AG08396 (cell line): Measurements from ENCODE around the gene NEURL1.

Experiments used
- DNase-seq: peaks from one replicate; pipeline ENCODE4 v3.0.0; 2012; ENCODE audit warnings: low spot score, mixed read lengths

Gene NEURL1

DNA sequence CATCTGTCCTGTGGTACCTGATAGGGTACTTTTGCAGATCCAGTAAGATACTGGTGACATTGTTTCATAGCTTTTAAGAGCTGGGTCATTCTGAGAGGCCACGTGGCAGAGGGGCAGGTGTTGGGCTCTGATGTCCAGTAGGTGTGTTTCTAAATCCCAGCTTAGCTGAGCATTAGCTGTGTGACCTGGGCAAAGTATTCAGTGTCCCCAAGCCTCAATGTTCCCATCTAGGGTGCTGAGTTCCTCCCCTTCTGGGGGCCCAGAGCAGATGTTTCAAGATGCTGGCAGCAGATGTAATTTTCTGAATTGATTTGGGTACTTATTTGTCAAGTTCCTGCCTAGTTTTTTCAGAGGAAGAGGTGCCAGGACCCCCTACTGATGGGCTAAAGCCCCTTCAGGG lies 52.9 kb downstream of the NEURL1 start:
- peak; percentile 0 for DNase-seq

- no peak for DNase-seq
Measured at GRCh38 chr10:103547391-103547946, 54.0 kb downstream of the NEURL1 start.

- no peak for DNase-seq
Measured at GRCh38 chr10:103548006-103548405, 54.5 kb downstream of the NEURL1 start.

DNA sequence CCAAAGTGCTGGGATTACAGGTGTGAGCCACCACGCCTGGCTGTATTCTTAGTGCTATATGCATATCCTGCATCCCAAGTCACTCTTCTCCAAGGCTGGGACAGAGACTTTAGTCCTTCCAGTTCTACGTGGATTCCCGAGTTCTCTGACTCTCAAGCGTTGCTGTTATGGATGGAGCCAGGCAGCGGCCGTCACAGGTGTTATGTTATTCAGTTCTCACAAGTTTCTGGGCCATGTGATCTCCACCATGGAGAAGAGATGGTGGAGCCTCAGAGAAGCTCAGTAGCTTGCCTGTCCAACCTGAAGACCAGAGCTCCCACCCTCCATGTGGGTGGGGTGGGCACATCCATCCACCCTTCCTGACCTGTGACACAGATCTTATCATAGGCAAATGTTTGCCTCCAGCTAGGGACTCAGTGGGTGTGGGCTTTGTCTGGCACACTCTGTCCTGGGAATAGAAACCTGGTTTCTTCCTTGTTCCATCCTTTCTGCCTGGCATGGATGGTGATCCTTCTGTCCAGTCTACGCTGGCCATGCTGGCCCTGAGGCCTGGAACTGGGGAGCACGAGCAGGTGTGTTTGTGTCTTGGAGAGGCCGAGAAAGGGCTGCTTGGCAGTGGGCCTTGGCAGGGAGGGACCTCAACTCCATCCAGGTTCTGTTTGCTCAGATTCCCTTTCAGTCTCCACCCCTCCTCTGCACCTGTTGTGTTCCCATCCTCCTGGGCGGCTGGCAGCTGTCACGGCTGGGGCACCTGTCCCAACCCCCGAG lies 55.3 kb downstream of the NEURL1 start:
- DNase-seq: no peak

DNA sequence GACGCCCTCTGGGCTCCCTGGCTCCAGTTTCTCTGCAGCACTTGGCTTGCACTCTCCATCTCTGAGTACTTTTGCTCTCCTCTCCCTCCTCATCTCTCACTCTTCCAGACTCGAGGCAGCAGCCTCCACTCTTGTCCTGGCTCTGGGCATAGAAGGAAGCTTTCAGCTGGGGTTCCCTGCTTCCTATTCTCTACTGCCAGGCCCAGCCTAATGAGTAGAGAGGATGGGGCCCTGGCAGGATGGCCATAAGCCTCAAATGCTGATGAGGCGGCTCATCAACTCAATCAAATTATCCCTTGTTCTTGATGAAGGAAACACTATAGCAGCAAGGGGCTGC lies 55.8 kb downstream of the NEURL1 start:
- DNase-seq: no peak

DNA sequence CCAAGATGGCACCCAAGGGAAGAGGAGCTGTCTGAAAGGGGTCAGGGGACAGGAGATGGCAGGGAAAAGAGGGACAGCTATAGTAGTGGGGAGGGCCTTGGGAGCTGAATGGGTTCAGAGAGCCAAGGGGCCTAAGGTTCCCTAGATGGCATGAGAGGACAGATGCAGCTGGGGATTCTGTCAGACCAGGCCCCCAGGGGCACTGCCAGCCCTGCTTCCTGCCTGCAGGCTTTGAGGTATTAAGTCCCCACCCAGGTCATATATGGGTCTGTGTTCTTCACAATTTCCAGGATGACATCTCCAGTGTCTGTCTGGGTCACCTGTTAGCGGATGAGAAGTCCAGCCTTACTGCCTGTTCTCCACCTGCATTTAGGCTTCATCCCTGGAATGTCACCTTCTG lies 56.7 kb downstream of the NEURL1 start:
- DNase-seq: no peak

DNA sequence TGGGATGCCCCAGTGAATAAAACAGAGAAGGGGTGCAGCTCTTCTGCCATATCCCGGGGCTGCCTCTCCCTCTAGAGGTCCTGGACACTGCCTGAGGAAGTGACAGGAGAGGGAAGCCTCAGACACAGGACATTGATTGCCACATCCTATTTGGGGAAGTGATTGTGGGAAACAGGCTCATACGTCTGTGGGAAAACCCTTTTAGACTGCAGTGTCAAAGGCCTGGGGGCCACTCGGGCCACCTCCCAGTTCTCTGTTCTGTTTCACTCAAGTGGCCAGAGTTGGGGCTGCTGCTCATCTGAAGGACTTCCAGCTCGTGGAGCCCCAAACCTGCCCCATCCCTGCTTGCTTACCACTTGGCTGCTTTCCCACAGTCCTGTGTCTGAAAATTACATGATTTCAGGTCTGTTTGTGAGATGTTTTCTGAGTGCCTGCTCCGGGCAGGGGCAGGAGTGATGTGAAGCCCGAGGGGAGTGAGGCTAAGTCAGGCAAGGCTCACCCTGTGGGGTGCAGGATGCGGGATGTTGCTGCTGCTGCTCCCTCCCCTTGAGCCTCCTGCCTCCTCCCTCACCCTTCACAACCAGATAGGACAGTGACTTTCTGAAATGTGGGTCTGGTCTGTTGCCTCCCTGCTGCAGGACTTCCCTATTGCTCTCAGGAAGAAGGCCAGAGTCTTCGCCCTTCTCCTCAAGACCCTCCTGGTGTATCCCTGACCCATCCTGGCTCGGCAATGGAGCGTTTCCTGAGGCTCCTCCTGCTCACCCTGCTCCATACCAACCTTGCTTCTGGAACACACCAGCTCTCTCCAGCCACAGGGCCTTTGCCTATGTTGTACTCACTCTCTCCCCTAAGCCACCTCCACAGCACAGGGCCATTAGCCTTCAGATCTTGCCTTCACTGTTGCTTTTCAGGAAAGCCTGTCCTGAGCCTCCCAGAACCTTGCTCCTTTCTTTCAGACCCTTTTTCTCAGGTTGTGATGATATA lies 58.4 kb downstream of the NEURL1 start:
- no peak for DNase-seq

- DNase-seq: no peak
Measured at GRCh38 chr10:103552856-103553742, 59.6 kb downstream of the NEURL1 start.

GRCh38 chr10:103553743-103554487 lies 60.4 kb downstream of the NEURL1 start:
- DNase-seq: no peak

DNA sequence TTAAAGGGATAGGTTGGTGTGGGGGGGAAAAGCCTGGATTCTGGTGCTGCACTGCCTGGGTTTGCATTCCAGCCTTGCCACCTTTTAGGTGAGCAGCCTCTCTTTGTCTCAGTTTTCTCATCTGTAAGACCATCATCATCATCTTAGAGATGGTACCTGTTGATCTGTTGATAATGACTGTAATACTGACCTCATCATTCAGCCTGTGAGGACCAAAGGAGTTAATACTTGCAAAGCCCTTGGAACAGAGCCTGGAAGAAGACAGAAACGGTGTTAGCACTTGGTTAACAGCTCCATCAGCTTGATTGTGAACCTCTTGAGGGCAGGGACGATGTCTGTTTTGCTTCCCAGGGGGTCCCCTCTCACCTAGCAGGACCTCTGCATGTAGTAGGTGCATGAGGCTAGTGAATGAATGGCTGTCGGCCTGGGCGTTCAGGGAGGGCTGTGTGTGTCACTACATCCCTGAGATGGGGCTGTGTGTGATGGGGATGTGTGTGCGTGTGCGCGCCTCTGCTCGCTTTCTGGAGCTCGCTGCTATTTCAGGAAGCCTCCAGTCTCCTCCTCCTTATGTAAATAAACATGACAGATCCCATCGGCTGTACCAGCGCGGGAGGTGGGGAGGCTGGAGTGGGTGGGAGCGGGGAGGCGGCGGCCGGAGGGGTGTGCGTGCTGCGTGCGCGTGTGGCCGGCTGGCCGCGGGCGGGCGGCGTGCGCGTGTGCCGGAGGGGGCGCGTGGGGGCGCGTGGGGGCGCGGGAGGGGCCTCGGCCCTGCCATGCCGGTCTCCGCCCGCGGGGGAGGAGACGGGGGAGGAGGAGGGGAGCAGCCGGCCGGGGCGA lies 61.2 kb downstream of the NEURL1 start:
- peak; percentile 84 for DNase-seq

GRCh38 chr10:103555325-103555649 lies 61.8 kb downstream of the NEURL1 start:
- no peak for DNase-seq

DNA sequence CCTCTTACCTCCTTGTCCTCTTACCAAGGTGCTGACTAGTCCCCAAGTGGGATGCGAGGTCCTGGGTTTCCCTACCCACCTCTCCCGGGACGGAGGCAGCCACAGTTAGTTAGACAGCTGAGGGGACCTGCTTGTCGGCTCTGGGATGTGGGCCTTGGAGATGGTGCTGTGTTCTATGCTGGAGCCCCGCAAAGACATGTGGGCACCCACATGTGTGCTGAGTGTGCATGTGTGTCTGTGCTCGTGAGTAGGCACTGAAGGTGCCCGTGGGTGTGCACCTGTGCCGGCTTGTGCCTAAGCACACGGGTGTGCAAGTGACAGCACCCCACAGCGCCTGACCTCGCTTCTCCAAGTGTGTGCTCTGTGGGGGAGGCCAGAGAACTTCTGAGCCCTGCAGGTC lies 62.2 kb downstream of the NEURL1 start:
- no peak for DNase-seq

DNA sequence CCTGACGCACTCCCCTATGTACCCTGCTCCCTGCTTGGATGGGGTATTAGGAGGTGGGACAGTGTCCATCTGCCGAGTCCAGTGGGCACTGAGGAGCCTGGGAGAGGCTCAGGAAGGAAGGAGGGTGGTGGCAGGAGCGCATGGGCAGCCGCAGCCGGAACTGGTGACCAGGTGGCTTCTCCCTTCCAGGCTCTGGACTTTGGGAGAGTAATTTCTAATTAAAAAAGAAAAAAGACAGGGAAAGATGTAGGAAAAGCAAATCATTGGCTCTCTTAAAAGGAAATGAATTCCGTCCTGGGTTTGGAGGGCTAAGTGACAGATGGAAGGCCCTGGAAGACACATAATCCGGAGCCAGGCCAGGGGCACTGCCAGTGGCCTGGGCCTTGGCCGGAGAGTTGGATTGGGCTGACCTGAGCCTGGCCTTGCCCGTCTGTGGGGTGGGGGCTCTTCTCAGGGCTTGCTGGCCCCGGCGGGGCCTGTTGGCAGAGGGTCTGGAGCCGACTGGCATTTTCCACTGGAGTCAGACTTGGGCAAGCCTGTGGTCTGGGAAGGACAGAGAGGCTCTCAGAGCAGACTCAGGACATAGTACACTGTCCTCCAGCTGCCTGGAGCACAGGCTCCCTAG lies 63.0 kb downstream of the NEURL1 start:
- DNase-seq: no peak

DNA sequence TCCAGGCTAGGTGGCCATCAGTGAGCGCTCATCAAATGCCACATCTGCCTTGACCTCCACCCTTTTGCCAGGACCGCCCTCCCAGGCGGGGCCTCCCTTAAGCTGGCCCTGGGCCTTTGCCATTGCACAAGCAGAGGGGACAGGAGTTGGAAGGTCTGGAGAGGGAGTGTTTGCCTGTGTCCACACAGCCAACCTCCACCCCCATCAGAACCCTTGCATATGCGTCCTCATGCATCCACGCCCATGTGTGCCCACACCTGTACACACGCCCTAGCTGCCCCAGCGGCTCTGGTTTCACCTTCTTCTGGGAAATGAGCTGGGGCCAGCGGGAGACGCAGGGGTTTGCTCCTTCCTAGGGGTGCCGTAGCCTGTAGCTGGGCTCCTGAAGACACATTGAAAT lies 64.0 kb downstream of the NEURL1 start:
- no peak for DNase-seq

DNA sequence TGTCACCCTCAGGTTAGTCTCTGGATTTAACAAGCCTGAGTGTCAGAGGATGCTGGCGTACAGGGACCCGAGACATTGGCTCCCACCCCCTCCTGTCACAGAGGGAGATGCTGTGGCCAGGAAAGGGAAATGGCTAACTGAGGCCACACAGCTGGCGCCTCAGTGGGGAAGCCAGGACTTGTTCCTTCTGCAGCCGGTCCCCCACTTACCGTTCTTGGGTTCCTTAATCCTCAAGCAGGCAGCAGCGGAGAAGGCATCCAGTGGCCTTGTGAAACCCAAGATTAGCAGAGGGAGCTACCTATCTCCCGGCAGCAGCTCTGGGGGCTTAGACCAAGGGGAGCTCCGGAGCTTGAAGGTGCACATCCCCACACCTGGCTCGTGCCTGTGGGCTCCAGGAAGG lies 65.4 kb downstream of the NEURL1 start:
- DNase-seq: no peak

- DNase-seq: no peak
Measured at GRCh38 chr10:103559776-103560175, 66.3 kb downstream of the NEURL1 start.

DNA sequence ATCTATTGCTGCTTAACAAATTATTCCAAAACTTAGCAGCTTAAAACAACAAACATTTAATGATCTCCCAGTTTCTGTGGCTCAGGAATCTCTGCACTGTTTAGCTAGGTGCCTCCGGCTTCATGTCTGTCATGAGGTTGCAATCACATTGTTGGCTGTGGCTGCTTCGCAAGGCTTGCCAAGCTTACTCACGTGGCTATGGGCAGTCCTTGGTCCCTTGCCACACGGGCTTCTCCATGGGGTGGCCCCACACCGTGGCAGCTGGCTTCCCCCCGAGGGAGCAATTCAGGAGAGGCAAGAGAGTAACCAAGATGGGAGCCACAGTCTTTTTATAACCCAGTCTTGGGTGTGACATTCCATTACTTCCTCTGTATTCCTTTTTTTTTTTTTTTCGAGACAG lies 67.4 kb downstream of the NEURL1 start:
- no peak for DNase-seq

DNA sequence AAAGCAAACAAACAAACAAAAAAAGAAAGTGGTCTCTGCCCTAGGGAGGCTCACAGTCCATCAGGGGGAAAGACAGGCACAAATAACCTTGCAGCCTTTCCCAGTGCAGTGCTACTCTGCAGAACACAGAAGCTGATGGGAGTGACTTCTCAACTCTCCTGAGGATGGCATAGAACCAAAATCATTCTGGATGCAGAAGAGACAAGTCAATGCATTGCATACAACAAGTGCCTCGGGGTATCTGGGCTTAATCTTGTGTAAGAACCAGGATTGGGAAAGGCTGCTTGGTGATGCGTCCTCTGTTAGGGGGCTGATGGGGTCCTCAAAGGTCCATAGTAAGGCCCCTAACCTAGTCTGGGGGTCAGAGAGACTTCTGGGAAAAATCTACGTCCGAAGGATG lies 68.9 kb downstream of the NEURL1 start:
- DNase-seq: no peak

DNA sequence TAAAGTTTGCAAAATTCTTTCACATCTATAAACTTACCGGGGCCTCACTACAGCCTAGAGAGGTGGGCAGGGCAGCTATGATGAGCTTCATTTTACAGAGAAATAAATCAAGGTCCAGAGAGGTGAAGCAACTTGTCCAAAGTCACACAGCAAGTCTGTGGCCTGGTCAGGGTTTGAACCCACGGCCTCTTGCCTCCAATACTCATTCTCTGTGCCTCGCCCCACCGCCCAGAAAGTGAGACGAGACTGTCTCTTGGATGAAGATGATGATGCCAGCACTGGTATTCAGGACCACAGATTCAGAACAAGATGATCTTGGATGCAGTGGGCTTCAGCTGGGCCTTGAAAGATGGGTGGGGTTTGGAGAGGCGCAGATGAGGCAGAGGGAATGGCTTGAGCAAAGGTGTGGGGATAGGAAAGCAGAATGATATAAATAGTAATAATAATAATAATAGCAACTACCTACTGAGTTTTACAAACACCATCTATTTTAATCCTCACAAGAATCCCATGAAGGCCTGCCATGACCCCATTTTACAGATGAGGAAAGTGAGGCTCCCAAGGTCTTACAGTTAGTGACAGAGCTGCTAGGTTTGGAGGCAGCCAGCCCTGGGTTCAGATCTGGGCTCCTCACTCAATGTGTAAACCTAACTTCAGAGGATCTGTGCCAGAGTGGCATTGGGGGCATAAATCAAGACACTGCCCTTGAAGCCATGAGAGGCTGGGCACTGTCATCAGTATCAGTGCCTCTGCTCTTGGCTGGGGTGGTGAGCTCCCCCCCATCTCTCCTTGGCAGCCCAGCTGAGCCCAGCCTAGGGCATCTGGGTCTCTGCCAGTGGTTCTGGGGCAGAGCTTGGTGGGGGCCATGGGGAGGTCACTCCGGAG lies 70.0 kb downstream of the NEURL1 start:
- DNase-seq: no peak
